Measurements from ENCODE around the gene RNF213.
"Not testable (repeated sequence)": the region's sequence is repeated elsewhere in the genome, so short reads cannot be mapped to it uniquely, and the experiment has no call there.

DNA sequence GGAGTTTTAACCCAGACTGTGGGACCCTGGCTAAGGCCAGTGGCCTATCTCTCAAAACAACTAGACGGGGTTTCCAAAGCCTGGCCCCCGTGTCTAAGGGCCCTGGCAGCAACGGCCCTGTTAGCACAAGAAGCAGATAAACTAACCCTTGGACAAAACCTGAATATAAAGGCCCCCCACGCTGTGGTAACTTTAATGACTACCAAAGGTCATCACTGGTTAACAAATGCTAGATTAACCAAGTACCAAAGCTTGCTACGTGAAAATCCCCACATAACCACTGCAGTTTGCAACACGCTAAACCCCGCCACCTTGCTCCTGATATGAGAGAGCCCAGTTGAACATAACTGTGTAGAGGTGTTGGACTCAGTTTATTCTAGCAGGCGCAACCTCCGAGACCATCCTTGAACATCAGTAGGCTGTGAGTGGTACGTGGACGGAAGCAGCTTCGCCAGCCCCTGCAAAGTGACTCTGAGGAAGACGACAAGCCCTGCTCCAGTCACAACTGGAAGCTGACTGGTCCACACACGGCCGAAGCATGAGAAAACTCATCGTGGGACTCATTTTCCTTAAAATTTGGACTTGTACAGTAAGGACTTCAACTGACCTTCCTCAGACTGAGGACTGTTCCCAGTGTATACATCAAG, 149.9 kb downstream of the RNF213 start:
- not testable (repeated sequence) for TF ChIP-seq EZH2phosphoT487 (IDR thresholded peaks at IDR 0.05; ENCODE audit: low read depth)
- TF ChIP-seq, protein P1, sequence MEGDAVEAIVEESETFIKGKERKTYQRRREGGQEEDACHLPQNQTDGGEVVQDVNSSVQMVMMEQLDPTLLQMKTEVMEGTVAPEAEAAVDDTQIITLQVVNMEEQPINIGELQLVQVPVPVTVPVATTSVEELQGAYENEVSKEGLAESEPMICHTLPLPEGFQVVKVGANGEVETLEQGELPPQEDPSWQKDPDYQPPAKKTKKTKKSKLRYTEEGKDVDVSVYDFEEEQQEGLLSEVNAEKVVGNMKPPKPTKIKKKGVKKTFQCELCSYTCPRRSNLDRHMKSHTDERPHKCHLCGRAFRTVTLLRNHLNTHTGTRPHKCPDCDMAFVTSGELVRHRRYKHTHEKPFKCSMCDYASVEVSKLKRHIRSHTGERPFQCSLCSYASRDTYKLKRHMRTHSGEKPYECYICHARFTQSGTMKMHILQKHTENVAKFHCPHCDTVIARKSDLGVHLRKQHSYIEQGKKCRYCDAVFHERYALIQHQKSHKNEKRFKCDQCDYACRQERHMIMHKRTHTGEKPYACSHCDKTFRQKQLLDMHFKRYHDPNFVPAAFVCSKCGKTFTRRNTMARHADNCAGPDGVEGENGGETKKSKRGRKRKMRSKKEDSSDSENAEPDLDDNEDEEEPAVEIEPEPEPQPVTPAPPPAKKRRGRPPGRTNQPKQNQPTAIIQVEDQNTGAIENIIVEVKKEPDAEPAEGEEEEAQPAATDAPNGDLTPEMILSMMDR (IDR thresholded peaks at IDR 0.05; ENCODE audit: low read depth, low read length), result not testable (repeated sequence)

Data from OCI-LY3 (cell line).